Measurements from ENCODE around the gene LARP6.
"Not testable (repeated sequence)": the region's sequence is repeated elsewhere in the genome, so short reads cannot be mapped to it uniquely, and the experiment has no call there.

The LARP6 gene

DNA sequence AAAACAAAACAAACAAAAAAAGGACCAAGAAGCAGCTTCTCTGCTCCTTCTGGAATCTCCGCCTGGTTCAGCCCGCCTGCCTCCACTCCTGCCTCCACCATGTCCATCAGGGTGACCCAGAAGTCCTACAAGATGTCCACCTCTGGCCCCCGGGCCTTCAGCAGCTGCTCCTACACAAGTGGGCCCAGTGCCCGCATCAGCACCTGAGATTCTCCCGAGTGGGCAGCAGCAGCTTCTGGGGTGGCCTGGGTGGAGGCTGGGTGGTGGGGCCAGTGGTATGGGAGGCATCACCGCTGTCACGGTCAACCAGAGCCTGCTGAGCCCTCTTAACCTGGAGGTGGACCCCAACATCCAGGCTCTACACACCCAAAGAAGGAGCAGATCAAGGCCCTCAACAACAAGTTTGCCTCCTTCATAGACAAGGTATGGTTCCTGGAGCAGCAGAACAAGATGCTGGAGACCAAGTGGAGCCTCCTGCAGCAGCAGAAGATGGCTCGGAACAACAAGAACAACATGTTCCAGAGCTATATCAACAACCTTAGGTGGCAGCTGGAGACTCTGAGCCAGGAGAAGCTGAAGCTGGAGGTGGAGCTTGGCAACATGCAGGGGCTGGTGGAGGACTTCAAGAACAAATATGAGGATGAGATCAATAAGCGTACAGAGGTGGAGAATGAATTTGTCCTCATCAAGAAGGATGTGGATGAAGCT is 4.8 kb upstream of the LARP6 start:
- not testable (repeated sequence) for DNase-seq

DNA sequence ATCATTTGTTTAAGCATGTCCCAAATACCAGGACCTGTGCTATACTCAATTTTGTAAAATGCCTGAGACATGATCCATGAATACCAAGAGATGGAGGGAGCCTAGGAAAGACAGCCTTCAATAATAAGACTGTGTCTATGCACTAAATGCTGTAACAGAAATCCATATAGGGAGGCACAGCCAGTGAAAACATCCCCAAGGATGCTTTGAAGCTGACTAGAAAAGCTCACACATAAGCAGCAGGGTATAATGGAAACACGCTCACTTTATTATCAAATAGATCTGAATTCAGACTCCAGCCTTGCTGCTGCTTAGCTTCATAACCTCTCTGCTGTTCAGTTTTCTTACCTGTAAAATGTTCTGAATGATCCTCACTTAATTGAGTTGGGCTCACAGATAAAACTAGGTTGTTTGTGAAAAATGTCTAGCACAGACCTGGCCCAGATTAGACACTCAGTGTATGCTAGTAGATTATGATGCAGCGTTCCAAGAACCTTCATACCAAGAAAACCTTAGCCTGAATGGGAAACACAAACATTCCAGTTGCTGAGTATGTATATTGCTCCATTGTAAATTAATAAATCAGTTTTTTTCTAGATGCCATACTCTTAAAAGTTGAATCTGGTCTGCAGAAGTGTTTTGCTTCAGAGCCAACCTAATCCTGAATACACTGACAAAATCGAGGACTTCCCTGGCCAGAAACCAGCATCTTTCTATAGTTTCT is 3.8 kb upstream of the LARP6 start:
- no peak for DNase-seq

- DNase-seq: no peak
Observed at GRCh38 chr15:70856884-70857561, 3.1 kb upstream of the LARP6 start.

DNA sequence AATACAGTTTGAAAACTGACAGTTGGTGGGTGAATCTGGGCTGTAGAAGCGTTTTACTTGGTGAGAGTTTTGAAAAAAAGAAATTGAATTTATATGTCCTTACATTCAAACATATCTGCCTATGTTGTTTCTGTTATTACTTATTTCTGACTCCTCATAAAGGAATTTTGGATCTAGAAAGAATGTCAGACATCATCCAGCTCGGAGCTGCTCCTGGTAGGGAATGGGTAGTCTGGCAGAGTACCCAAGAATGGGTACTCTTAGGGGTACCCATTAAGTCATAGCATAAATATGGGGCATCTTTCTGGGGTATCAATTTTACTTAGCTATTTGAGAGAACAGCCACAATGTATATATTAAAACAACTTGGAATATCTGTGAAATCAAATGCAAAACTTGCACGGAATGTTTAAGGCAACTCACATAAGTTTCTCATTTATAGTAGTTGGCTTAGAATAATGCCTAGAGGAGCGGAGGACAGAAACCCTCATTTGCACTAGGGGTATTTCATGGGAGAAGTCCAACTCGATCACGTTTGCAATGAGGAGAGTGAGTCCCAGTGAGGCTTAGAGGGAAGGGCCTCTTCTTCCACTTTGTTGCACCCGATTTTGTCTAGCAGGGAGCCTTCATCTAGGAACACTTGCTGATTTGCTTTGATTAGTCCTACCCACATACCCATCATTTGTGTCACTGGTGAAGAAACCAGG is 2.4 kb upstream of the LARP6 start:
- DNase-seq: peak; percentile 22

DNA sequence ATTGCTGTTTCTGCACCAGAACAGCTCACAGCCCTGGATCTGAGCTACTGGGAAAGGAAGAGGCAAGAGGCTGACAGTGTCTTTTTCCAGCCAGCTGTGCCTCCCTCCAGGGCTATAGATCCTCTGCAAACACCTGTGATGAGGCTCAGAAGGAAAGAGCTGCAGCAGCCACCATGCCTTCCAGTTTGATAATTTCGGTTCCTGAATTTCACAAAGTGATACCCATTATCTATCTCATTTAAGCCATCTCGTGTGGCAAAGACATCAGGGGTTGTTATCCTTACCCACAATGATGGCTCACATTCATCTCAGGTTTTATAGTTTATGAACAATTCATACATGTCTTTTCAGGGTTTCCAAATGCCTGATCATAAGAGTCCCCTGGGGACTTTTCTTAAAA is 1.8 kb upstream of the LARP6 start:
- DNase-seq: no peak

DNA sequence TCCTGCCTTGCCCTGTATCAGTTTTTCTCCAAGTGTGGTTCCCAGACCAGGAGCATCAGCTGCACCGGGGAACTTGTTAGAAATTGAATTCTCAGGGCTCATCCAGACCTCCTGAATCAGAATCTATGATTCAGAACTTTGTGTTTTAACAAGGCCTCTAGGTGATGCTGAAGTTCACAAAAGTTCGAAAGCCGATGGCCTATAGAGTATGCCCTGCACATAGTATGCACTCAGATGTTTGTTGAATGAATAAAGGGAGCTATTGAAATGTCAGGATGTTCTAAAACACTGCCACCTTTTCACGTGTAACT is 664 bp upstream of the LARP6 start:
- no peak for DNase-seq

- peak; percentile 80 for DNase-seq
Observed at GRCh38 chr15:70853318-70853972, 512 bp downstream of the LARP6 start.

DNA sequence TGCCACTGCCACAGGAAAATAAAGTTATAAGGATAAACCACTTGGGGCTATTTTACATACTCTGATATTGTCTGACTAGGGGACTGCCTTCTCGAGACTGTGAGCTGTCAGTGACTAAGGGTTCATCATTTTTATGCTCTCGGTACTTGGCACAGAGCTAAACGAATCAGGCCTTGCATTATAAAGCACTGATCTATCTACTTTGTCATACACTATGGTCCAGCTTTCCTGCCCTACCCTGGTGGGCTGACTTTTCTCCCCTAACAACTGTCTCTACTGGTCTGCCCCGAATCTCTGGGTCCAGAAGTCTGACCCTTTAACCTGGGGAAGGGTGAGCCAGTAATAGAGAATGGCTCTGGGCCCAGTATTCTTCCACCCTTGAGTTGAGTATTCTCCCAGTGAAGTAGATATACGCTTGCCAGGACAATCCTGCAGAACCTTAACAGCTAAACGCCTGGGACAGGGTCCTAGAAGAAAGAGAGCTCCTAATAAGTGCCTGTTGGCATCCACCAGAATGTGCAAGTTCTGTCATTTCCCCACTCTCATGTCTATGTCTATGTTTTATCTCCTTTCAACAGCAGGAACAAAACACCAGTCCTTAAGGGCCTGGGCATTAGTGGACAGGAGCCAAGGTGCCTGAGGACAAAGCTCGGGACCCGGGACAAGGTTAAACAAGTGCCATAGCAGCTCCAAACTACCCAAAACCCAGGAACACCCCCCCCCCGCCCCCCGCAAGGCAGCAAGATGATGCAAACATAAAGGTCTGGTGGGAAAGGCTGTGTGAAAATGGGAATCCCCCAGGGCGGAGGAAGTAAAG is 1.2 kb downstream of the LARP6 start:
- DNase-seq: no peak

GRCh38 chr15:70851889-70852288 is 2.1 kb downstream of the LARP6 start:
- no peak for DNase-seq

DNA sequence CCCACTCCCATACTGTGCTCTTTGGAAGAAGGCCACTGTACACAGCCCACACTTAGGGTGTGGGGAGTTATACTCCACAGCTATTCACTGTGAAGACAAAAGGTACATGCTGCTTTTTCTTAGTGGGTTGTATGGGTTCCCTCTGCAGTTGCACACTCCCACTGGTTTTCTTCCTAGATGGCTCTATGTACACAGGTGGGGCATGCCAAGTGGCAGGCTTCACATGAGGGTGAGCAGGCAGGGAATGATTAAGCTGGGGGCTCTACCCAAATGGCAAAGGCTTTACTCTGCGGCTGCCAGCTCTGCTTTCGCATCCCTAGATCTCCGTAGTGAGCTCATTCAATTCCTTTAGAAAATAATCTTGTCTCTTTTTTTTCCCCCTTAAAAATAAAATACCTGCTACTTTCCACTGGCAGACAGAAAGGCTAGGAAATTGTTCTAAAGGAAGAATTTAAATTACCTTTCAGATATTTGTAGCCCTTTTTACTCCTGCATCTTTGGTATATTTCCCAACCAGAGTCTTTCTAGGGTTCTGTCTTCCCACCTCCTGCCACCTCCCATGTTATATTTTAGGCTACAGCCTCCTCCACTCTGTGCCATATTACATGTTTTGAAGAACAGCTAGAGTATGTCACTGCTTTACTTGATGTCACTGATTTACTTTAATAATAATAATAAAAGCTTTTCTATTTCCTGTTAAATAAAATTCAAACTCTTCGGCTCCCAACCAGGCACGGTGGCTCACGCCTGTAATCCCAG is 8.2 kb downstream of the LARP6 start:
- no peak for DNase-seq

GRCh38 chr15:70837476-70837875 is 16.5 kb downstream of the LARP6 start:
- no peak for DNase-seq

DNA sequence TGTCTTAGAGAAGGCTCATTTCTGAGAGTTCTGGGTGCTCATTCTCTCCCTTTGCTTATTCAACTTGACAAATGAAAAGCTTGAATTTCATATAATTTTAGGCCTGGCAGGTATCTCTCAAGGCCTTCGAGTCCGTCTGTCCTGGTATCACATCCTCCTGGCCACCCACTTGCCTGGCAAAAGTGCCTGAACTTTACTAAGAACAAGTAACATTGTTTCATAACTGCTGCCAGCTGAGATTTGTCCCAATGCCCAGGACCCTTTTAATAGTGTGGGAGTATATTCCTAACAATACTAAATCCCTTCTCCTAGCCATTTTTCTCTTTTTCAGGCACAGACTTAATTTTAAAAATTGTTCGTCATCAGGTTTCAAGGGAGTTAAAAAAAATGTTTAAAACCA is 18.1 kb downstream of the LARP6 start:
- no peak for DNase-seq

DNA sequence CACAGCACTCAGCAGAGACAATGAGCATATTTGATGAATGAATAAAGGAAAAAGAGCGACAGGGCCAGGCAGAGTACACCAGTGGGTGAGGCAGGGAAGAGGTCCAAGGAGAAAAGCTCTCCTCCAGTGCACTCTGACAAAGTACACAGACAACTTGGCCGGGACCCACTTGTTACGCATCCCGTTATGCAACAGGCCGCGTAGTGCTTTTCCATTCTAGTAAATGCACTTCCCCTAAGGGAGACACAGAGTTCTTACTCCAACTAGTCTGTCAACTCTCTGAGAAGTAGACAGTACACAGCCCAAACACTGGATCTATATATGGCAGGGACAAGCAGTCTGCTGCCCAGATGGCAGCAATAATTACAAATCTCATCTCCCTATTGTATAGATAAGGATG is 18.5 kb downstream of the LARP6 start:
- no peak for DNase-seq

DNA sequence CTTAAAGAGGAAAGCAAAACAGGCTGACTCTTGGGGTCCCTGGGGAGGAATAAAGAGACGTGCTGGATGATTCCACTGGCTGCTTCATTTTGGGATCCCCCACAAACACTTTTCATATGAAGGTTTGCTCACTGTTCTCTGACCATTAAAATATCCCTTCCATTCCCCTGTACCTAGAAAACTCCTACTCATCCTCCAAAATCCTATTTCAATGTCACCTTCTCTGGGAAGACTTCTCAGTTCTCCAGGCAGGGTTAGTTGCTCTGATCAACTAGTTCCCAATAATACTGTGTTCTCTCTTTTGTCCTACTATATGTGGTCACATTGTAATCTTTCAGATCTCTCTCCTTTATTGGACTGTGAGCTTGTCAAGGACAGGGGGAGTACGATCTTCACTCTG is 19.0 kb downstream of the LARP6 start:
- DNase-seq: no peak

DNA sequence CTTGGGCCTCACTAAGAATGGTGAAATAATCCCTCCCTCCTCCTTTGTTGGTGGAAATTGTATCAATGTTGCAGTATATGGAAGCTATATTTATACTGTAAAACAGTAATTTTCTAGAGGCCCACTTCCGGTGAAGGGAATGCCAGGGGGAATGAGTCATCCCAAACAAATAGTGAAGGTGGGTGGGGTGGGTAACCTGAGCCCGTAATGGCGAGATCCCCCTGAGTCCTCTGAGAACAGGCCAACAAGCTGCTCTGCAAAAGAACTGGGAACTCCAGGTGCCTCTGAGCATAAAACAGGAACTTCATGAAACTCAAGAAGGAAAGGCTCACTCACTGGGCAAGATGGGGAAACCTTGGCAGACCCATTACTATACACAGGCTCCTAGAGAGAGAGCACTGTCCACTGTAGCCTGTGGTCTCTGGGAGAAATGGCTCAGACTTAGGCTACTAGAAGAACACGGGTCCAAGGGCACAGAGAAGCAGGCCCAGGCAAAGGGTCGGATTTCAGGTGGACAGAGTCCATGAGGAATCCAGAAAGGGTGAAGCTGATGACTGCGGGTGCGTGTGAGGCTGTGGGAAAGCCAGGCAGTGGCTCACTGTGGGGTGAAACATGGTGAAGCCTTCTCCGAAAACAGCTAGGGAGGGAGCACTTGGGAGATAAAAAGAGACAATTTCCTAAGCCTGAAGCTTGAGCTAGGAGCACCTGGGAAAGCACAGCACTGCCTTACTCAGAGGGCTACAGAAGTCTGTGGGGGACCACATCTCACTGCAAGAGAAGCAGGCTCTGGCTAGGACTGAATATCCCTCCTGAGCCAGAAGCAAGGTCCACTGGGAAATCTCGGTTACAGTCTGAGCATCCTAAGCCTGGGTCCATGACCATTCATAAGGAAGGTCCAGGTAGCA is 19.8 kb downstream of the LARP6 start:
- DNase-seq: no peak

DNA sequence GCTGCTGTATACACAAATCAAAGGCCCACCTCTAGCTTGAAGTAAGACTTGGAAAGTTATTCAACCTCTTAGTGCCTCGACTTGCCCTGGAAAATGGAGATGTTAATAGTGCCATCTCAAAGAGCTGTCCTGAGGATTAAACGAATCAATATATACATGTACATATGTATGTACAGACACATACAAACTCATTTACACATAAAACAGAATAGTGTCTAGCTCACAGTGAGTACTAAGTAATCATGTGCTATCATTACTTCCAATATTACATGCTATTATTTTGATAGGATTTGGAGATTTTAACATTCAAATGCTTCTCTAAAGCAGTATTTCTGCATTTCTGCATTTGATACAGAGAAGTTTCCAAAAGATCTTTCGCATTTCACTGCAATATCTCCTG is 20.5 kb downstream of the LARP6 start:
- no peak for DNase-seq

GRCh38 chr15:70832176-70832575 is 21.8 kb downstream of the LARP6 start:
- DNase-seq: no peak

GRCh38 chr15:70831094-70831911 is 22.7 kb downstream of the LARP6 start:
- DNase-seq: no peak

DNA sequence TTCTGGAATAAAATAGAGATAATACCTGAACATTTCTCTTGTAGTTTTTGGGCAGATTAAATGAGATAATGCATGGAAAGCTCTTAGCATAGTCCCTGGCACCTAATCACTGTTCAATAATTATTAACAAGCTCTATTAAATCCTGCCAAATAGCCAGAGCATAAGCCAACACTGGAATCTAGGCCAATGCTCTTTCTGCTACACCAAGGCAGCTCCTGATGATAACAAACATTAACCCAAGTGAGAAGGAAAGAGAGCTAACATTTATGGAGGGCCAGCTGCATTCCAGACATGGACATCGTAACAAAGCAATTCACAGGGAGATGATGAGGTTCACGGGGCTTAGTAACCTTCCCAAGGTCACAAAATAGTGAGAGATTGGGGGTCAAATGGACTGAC is 23.3 kb downstream of the LARP6 start:
- DNase-seq: no peak

Measured in retina (tissue), 1 donor.